Activated CD4-positive, alpha-beta T cell treated with anti-CD3 and anti-CD28 coated beads for 36 hours (primary cell): ENCODE measurements around the gene PITPNC1. TPM values are rescaled to one million over a fixed set of nuclear protein-coding genes. Genes with fewer than 3 reads are reported as not detected.

Source experiments
- ATAC-seq: fragments of 200-7000 bp; cut with Tn5 transposase; one replicate; pipeline ENCODE4 v1.10.0; 2021; ENCODE audit warnings: mild to moderate bottlenecking, moderate library complexity
- CTCF ChIA-PET: fragments of 350-600 bp; sonication (Branson Sonifier 250); formaldehyde crosslinking; loops from one replicate; lab custom pipeline; 2021; ENCODE audit warnings: antibody characterized with exemption; lab: Charles Lee
- POLR2A ChIA-PET: fragments of 350-600 bp; sonication (Branson Sonifier 250); formaldehyde crosslinking; loops from one replicate; lab custom pipeline; 2021; ENCODE audit warnings: antibody characterized with exemption, inconsistent platforms; lab: Charles Lee
- DNase-seq: peaks from one replicate; pipeline ENCODE4 v3.0.0-alpha.2; 2020
- H3K27ac Mint-ChIP-seq: one replicate; pipeline ENCODE4 v1.8.0; 2021; ENCODE audit warnings: mixed read lengths
- H3K27me3 Mint-ChIP-seq: one replicate; pipeline ENCODE4 v1.8.0; 2021; ENCODE audit warnings: mixed read lengths
- H3K36me3 Mint-ChIP-seq: one replicate; pipeline ENCODE4 v1.8.0; 2021; ENCODE audit warnings: low read depth, mixed read lengths
- H3K4me1 Mint-ChIP-seq: one replicate; pipeline ENCODE4 v1.8.0; 2021; ENCODE audit warnings: mixed read lengths
- H3K4me3 Mint-ChIP-seq: one replicate; pipeline ENCODE4 v1.8.0; 2021; ENCODE audit warnings: mild to moderate bottlenecking, moderate library complexity, mixed read lengths
- H3K9me3 Mint-ChIP-seq: one replicate; pipeline ENCODE4 v1.8.0; 2021; ENCODE audit warnings: low read depth, mixed read lengths
- intact Hi-C, 2 experiments: fragments of 100-400 bp; cut with DNase I in 1 of 2; cut with micrococcal nuclease in 1 of 2; formaldehyde crosslinking; loops; one replicate each; pipeline versions ENCODE4 v1.14.2 to v1.15.1; 2022 to 2024; cut with DNase I, micrococcal nuclease
- total RNA-seq, 2 experiments: library from RNA; stranded (reverse); gene quantifications; one replicate each; pipeline ENCODE4 v1.2.3, GENCODE V29; 2021

Gene PITPNC1
- total RNA-seq, 2 experiments from 2014 or later: 41.6 to 56.3 TPM

DNA sequence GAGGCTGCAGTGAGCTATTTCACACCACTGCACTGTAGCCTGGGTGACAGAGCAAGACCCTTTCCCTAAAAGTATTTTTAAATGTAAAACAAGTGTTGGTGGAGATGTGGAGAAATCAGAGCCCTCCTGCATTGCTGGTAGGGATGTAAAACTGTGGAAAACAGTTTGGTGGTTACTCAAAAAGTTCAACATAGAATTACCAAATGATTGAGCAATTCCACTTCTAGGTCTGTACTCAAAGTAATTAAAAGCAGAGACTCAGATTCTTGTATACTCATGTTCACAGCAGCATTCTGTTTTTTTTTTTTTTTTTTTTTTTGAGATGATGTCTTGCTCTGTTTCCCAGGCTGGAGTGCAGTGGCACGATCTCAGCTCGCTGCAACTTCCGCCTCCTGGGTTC, 141.8 kb downstream of the PITPNC1 start:
- ChIA-PET CTCF (no interaction called here), POLR2A (no interaction called here)
- DNase-seq (no peak), ATAC-seq (no peak)
- H3K4me1 Mint-ChIP-seq: peaks cover 49% of the 10 kb centered on the region
- intact Hi-C loops: no loop called here
- H3K36me3 Mint-ChIP-seq: peaks cover 2% of the 10 kb centered on the region
- H3K9me3 Mint-ChIP-seq: peaks cover 4% of the 10 kb centered on the region
- H3K27ac Mint-ChIP-seq: peak overlapping the region; percentile 13
- H3K4me3 Mint-ChIP-seq: no peak overlapping the region
- no peaks in the 10 kb centered on the region for H3K27me3 Mint-ChIP-seq

- Mint-ChIP-seq H3K36me3 (peaks cover 2% of the 10 kb centered on the region), H3K4me3 (peak overlapping the region; percentile 13), H3K4me1 (peaks cover 48% of the 10 kb centered on the region), H3K27ac (peak overlapping the region; percentile 68), H3K9me3 (peaks cover 4% of the 10 kb centered on the region), H3K27me3 (no peaks in the 10 kb centered on the region)
- no peak for DNase-seq
- ChIA-PET CTCF (interaction anchor here (1.4 kb wide), 1 partner anchor 9 kb away, joined by 3 read pairs; no protein-coding TSS in a partner anchor), POLR2A (no interaction called here)
- intact Hi-C loops: no loop called here
- peak; percentile 18 for ATAC-seq
Observed at GRCh38 chr17:67519801-67520251, 142.7 kb downstream of the PITPNC1 start.

DNA sequence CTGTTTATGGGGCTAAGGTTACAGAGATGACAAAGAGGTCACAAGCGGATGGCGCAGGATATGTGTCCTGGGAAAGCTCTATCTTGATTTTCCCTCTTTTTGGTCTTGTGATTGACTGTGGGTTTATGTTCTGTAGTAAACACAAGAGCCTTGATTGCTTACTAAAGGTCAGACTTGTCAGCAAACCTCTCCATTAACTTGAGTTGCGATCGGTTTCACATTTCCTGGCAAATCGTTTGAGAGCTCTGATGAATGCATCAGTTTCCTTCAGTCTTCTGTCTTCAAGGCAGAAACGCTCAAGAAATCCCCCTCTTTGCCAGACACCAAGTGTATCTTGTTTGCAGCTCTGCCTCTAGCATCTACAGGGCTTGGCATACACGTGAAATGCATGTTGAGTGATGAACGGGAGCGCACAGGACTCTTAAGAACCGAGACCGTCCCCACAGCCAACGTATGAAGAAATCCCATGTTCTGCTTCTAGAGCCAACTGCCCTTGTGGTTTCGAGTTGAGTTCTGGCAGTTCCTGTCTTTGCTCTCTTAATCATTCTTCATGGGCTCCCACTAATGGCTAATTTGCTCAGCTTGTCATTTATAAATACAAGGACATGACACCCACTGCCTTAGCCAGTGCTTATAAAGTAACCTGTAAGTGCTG, 143.3 kb downstream of the PITPNC1 start:
- ATAC-seq (peak; percentile 76), DNase-seq (peak; percentile 13)
- H3K9me3 Mint-ChIP-seq: peaks cover 4% of the 10 kb centered on the region
- H3K4me1 Mint-ChIP-seq: peaks cover 48% of the 10 kb centered on the region
- peaks cover 2% of the 10 kb centered on the region for H3K36me3 Mint-ChIP-seq
- H3K27ac Mint-ChIP-seq: peak overlapping the region; percentile 48
- H3K27me3 Mint-ChIP-seq: no peaks in the 10 kb centered on the region
- POLR2A ChIA-PET: interaction anchor here (0.6 kb wide), 1 partner anchor 153 kb away, joined by 3 read pairs; no protein-coding TSS in a partner anchor
- intact Hi-C loops: no loop called here
- CTCF ChIA-PET: interaction anchor here (1.1 to 1.4 kb wide), 2 partner anchors 10 to 39 kb away, joined by 3 read pairs; no protein-coding TSS in a partner anchor
- H3K4me3 Mint-ChIP-seq: peak overlapping the region; percentile 13

- Mint-ChIP-seq H3K27me3 (no peaks in the 10 kb centered on the region), H3K36me3 (peaks cover 2% of the 10 kb centered on the region), H3K4me1 (peaks cover 53% of the 10 kb centered on the region), H3K4me3 (peak overlapping the region; percentile 13), H3K9me3 (peaks cover 4% of the 10 kb centered on the region), H3K27ac (no peak overlapping the region)
- DNase-seq (no peak), ATAC-seq (no peak)
- ChIA-PET CTCF (interaction anchor here (0.6 to 1.4 kb wide), 3 partner anchors 10 to 153 kb away, joined by 3 read pairs; no protein-coding TSS in a partner anchor), POLR2A (interaction anchor here (0.6 kb wide), 1 partner anchor 154 kb away, joined by 3 read pairs; no protein-coding TSS in a partner anchor)
- intact Hi-C loops: no loop called here
Observed at GRCh38 chr17:67520916-67521774, 144.1 kb downstream of the PITPNC1 start.

DNA sequence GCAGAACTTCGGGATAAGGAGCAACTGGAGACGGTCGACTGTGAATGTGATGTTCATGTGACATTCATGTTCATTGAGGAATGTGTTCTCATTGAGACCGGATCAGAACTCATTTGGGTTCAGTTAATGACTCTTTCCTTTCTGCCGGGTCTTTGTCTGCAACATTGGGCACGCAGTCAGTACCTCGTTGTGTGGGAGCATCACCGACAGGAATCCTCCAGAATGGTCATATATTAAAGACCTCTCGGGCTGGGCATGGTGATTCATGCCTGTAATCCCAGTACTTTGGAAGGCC, 144.6 kb downstream of the PITPNC1 start:
- ChIA-PET POLR2A (no interaction called here), CTCF (interaction anchor here (0.6 kb wide), 2 partner anchors 79 to 153 kb away, joined by 3 read pairs; no protein-coding TSS in a partner anchor)
- peaks cover 52% of the 10 kb centered on the region for H3K4me1 Mint-ChIP-seq
- H3K27ac Mint-ChIP-seq: no peak overlapping the region
- H3K36me3 Mint-ChIP-seq: peaks cover 2% of the 10 kb centered on the region
- H3K27me3 Mint-ChIP-seq: no peaks in the 10 kb centered on the region
- H3K4me3 Mint-ChIP-seq: no peak overlapping the region
- peaks cover 4% of the 10 kb centered on the region for H3K9me3 Mint-ChIP-seq
- ATAC-seq (no peak), DNase-seq (no peak)
- intact Hi-C loops: no loop called here

DNA sequence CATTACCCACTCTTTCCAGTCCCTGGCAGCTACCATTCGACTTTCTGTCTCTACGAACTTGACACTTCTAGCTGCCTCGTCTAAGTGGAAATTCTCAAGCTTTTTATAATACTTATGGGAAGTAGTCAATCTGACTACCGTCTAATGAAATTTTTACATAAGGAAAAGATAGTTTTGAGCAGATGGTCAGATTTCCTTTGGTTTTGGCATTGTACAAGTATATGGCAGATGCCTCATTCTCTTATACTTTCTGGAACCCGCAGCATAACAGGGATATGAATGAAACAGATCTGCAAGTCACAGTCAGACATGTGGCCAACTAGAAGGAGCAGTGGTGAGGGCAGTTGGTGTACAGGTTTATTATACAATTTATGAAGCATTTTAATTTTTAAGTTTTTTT, 146.0 kb downstream of the PITPNC1 start:
- Mint-ChIP-seq H3K9me3 (no peaks in the 10 kb centered on the region), H3K27ac (no peak overlapping the region), H3K4me1 (peaks cover 50% of the 10 kb centered on the region), H3K27me3 (no peaks in the 10 kb centered on the region), H3K36me3 (peaks cover 2% of the 10 kb centered on the region), H3K4me3 (no peak overlapping the region)
- ChIA-PET POLR2A (no interaction called here), CTCF (interaction anchor here (0.7 to 1.7 kb wide), 4 partner anchors 16 to 80 kb away, joined by 3 to 5 read pairs (median 3); no protein-coding TSS in a partner anchor)
- intact Hi-C loops: no loop called here
- DNase-seq (no peak), ATAC-seq (no peak)

DNA sequence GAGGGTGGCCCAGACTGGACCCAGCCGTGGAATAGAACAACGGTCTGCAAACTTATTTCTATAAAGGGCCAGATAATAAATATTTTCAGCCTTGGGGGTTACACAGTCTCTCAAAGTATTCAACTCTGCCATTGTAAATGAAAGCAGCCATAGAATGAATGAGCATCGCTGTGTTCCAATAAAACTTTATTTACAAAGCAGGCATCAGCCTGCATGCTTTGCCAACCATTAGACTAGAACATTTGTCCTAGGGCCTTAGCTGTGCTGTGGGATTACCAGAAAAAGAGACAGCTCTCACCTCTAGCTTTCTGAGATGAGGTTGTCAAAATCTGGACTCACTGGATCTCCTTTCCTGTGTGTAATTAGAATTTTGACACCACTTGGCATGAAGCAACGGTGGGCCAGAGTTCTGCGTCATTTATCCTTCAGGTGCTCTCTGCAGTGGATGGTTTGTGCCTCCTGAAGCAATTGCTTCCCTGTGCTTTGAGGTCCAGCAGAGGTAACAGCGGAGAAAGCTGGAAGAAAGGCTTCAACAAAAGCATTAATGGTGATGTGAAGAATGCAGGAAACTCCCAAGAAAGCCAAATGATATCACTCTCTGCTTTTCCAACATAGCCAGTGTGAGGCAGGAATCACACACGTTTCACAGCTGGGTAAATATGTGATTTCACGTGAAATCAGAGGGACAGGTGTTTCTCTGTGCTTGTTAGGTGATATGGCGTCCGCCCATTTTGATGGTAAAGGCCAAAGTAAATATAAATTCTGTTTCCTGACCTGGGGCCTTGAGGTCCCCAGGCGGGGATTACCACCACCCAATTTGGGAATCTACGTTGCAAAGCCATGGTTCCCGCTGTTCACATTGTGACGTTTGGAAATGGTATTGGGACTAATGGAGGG, 148.4 kb downstream of the PITPNC1 start:
- Mint-ChIP-seq H3K4me3 (no peak overlapping the region), H3K4me1 (peaks cover 35% of the 10 kb centered on the region), H3K27me3 (no peaks in the 10 kb centered on the region), H3K36me3 (peaks cover 2% of the 10 kb centered on the region), H3K27ac (no peak overlapping the region), H3K9me3 (no peaks in the 10 kb centered on the region)
- intact Hi-C loops: no loop called here
- DNase-seq (no peak), ATAC-seq (no peak)
- ChIA-PET CTCF (interaction anchor here (0.5 to 1.9 kb wide), 4 partner anchors 20 to 168 kb away, joined by 3 to 5 read pairs (median 4); no protein-coding TSS in a partner anchor), POLR2A (no interaction called here)

DNA sequence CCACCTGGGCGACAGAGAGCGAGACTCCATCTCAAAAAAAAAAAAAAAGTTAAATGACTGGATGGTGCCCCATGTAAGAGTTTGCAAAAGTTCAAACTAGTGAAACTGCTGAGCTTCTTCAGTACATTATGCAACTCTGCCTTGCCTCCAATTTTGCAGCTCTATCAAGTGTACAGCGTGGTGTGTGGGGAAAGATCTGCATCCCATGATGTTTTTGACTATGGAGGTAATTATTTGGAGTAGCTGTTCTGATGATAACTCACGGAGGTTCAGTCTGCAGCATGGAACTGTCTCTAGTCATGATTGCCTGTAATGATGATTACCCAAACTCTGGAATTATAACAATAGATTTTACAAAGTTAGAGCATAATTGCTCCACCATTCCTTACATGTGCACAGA, 149.6 kb downstream of the PITPNC1 start:
- Mint-ChIP-seq H3K27me3 (no peaks in the 10 kb centered on the region), H3K9me3 (no peaks in the 10 kb centered on the region), H3K4me3 (no peak overlapping the region), H3K36me3 (peaks cover 2% of the 10 kb centered on the region), H3K4me1 (peaks cover 26% of the 10 kb centered on the region), H3K27ac (no peak overlapping the region)
- no peak for DNase-seq
- POLR2A ChIA-PET: no interaction called here
- ATAC-seq: peak; percentile 33
- CTCF ChIA-PET: interaction anchor here (0.7 to 1.1 kb wide), 3 partner anchors 19 to 152 kb away, joined by 3 to 5 read pairs (median 4); no protein-coding TSS in a partner anchor
- intact Hi-C loops: no loop called here

DNA sequence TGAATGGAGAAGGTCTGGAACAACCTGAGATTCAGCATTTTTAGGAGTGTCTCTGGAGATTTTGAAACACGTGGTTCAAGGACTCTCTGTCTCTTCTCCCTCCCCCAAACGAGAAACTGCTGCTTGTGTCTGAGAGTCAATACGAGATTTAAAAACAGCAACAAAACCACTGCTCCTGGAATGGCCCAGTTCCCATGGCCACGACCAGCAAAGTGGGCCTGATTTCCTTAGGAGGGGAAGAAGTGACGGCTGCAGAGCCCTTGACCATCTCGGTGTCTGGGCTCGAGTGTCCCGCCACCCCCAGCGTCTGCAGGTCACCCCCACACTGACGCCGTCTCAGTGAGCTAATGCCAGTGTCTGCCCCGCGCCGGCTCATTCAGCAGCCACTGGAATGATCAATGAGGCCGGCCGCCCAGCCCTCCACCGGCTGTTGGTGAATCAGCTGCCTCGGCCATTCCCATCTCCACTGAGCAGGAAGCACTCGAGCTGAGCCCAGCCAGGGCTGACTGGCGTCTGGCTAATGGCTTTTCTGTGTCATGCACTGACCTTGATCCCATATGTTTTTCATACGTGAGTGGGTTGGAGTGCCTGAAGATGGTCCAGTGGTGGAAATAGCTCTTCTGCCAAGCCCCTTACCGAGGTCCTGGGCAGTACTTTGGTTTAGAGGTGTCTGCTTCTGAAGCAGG, 151.8 kb downstream of the PITPNC1 start:
- H3K9me3 Mint-ChIP-seq: no peaks in the 10 kb centered on the region
- peaks cover 2% of the 10 kb centered on the region for H3K36me3 Mint-ChIP-seq
- H3K27ac Mint-ChIP-seq: no peak overlapping the region
- H3K4me1 Mint-ChIP-seq: peaks cover 19% of the 10 kb centered on the region
- H3K4me3 Mint-ChIP-seq: no peak overlapping the region
- ChIA-PET POLR2A (no interaction called here), CTCF (interaction anchor here (1.3 kb wide), 2 partner anchors 16 to 88 kb away, joined by 3 to 4 read pairs; no protein-coding TSS in a partner anchor)
- intact Hi-C loops: no loop called here
- DNase-seq (no peak), ATAC-seq (no peak)
- H3K27me3 Mint-ChIP-seq: no peaks in the 10 kb centered on the region

GRCh38 chr17:67531291-67531690, 154.2 kb downstream of the PITPNC1 start:
- intact Hi-C loops: no loop called here
- Mint-ChIP-seq H3K27ac (no peak overlapping the region), H3K9me3 (no peaks in the 10 kb centered on the region), H3K4me1 (peaks cover 16% of the 10 kb centered on the region), H3K27me3 (no peaks in the 10 kb centered on the region), H3K36me3 (peaks cover 8% of the 10 kb centered on the region), H3K4me3 (no peak overlapping the region)
- POLR2A ChIA-PET: no interaction called here
- peak; percentile 39 for ATAC-seq
- DNase-seq: peak; percentile 16
- CTCF ChIA-PET: no interaction called here
